GM13976 (cell line): Measurements from ENCODE around the gene ABCA13.

Experiments
- DNase-seq: peaks from one replicate; pipeline ENCODE4 v3.0.0; 2012; ENCODE audit warnings: low spot score
- CTCF ChIP-seq: IDR thresholded peaks from 2 replicates; pipeline ENCODE4 v1.5.1; 2012; ENCODE audit warnings: borderline replicate concordance, mild to moderate bottlenecking; ENCODE audit not compliant: insufficient read depth; ENCODE audit errors: extremely low read depth, missing control alignments, control extremely low read depth
- in situ Hi-C: fragments of 300-500 bp; cut with MboI; formaldehyde crosslinking; loops from one replicate; pipeline ENCODE4 v1.12.0; 2022; ENCODE audit warnings: low sequenced_read_pairs, mixed read lengths, inconsistent platforms; ENCODE audit not compliant: unreplicated experiment

Gene ABCA13

GRCh38 chr7:48350515-48350914 lies 179.3 kb downstream of the ABCA13 start:
- no peak for TF ChIP-seq CTCF
- in situ Hi-C loops, result no loop called here
- DNase-seq, result no peak

GRCh38 chr7:48351900-48352299 lies 180.6 kb downstream of the ABCA13 start:
- TF ChIP-seq CTCF, result no peak
- DNase-seq, result no peak
- in situ Hi-C loops, result no loop called here

- in situ Hi-C loops, result no loop called here
- no peak for DNase-seq
- no peak for TF ChIP-seq CTCF
These were observed 184.1 kb downstream of the ABCA13 start for GRCh38 chr7:48355346-48355745.

GRCh38 chr7:48360574-48360973 lies 189.3 kb downstream of the ABCA13 start:
- DNase-seq, result no peak
- TF ChIP-seq CTCF, result no peak
- in situ Hi-C loops, result no loop called here

- no peak for DNase-seq
- in situ Hi-C loops, result no loop called here
- TF ChIP-seq CTCF, result no peak
These were observed 191.9 kb downstream of the ABCA13 start for GRCh38 chr7:48363174-48363573.

- in situ Hi-C loops, result no loop called here
- DNase-seq, result no peak
- no peak for TF ChIP-seq CTCF
These were observed 193.8 kb downstream of the ABCA13 start for GRCh38 chr7:48365010-48365409.

GRCh38 chr7:48366096-48366495 lies 194.8 kb downstream of the ABCA13 start:
- no peak for TF ChIP-seq CTCF
- in situ Hi-C loops, result no loop called here
- no peak for DNase-seq
